ENCODE data around the gene NUBP1.
"Not testable (repeated sequence)": the region's sequence is repeated elsewhere in the genome, so short reads cannot be mapped to it uniquely, and the experiment has no call there.

NUBP1 gene

DNA sequence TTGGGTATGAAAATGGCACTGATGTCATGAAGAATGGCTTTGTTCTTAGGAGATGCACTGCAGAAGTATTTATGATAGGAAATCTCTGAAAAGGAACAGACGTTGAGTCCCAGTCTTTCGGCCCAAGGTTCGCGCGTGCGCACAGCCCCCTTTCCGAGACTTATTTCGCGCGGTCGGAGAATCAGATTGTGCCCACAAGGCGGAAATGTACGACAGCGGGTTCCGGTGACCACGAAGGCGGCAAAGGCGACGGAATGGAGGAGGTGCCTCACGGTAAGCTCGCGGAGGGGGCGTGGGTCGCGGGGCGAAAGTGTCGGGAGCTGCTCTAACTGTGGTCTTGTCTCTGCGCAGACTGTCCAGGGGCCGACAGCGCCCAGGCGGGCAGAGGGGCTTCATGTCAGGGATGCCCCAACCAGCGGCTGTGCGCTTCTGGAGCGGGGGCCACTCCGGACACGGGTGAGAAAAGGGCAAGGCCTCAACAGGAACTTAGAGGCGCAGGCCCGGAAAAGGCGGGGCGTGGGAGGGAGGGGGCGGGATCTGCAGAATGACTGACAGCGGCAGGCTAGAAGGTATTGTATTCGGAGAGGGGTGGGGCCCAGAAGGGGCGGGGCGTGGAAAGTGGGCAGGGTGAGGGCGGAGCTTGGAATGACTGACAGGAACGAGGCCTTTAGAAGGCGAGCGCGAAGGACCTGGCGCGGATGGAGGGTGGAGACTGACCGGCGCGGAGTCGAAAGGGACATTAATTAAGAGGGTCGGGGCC is at the start of gene NUBP1:
NUBP1 (plus strand) TSS at position 233 of the 760 bp plus-strand sequence; CDS start at position 255, 22 bp downstream.
- DNase-seq (ENCODE audit: extremely low read depth in 1 of 2, low read depth in 1 of 2): peak; percentile 98 to 99

DNA sequence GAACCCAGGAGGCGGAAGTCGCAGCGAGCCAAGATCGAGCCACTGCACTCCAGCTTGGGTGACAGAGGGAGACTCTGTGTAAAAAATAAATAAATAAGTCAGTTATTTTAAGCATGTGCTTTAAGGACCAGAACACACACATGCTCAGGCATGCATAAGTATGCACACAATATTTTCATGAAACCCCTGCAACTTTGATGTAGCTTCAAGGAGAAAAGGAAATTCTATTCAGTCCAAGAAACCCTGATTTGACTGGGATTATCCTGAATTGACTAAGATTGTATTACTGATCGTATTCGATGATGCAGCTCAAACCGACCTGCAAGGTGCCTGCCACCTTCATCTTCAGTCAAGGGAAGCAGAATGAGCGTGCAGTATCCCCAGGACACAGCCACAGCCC is 49.8 kb upstream of the NUBP1 start:
- no peak for DNase-seq (ENCODE audit: extremely low read depth in 1 of 2, low read depth in 1 of 2)

DNA sequence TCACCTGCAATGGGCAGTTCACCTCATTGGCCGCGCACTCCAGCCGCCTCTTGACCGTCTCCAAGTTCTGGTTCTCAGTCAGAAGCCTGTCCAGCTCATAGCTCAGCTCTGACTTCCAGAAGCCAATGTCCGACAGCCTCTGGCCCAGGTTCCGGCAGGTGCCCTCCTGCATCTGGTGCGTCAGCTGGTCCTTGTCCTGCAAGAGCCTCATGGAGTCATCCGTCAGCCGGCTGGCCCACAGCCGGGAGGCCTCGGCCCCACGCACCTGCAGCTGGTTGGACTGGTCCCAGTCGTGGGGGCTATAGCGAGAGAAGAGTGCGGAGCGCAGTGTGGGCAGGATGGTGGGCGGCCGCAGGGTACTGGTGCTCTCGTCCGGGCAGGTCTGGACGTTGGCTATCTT is 49.3 kb upstream of the NUBP1 start:
- DNase-seq (ENCODE audit: extremely low read depth in 1 of 2, low read depth in 1 of 2): no peak

GRCh38 chr16:10694830-10695229 is 48.8 kb upstream of the NUBP1 start, which contains the start of gene TEKT5:
Gene TEKT5, minus strand, starts transcription at chr16:10694930. Its CDS starts 57 bp downstream, at chr16:10694873.
- DNase-seq (ENCODE audit: extremely low read depth in 1 of 2, low read depth in 1 of 2): no peak

GRCh38 chr16:10699756-10700155 is 43.9 kb upstream of the NUBP1 start:
- no peak for DNase-seq (ENCODE audit: extremely low read depth in 1 of 2, low read depth in 1 of 2)

GRCh38 chr16:10708969-10709368 is 34.7 kb upstream of the NUBP1 start:
- no peak for DNase-seq (ENCODE audit: extremely low read depth in 1 of 2, low read depth in 1 of 2)

- no peak for DNase-seq (ENCODE audit: extremely low read depth in 1 of 2, low read depth in 1 of 2)
Observed at GRCh38 chr16:10728003-10728887, 15.4 kb upstream of the NUBP1 start.

DNA sequence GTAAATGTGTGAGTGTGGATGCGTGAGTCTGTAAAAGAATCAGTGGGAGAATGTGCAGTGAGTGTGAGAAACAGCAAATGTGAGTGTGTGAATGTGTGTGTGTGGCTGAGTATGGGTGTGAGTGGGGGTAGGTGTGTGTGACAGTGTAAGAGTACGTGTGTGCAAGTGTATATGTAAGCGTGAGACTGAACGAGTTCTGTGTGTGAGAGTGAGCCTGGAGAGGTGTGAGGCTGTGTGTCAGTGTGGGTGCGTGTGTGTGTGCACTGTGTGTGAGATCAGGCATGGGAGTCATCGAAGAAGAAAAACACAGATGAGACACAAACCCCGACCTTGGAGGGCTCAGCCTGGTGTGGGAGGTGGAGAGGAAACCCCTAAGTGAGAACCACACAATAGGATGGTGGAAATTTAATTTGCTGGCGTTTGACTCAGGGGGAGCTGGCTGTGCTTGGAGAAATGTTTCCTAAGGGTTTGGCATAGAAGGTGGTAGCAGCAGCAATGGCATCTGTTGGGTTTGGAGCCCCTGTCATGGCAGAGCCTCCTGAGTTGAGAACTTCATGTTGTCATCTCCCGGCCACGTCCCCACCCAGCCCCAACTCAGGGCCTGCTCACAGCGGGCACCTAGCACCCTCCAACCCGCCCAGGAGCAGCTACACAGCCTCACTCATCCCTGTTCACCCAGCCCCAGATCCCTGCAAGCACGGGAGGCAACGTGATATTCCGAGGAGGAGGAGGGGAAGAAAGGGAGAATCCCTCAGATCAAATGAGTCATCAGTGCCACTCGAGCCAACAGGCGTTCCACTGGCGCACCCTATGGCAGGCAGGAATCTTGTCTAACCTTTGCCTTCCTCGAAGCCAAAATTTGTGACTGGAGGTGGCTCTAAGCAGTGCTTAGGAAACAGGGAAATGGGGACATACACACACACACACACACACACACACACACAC is 14.3 kb upstream of the NUBP1 start:
- no peak for DNase-seq (ENCODE audit: extremely low read depth in 1 of 2, low read depth in 1 of 2)

DNA sequence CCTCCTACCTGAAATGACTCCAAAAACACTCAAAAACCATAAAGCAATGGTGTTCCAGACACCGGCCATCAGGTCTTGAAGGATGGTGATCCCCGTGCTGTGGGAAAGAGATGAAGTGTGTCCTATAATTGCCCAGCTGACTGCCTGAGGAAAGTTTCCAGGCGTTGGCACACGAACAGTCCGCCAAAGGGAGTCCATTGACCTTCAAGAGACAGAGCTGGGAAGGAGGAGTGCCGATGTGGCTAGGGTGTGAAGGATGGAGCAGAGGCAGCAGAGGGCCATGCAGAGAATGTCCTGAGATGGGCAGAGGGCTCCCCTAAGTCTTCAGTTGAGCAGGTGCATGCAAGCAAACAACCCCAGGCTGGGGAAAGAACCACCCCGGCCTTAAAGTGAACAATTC is 11.9 kb upstream of the NUBP1 start:
- DNase-seq (ENCODE audit: extremely low read depth in 1 of 2, low read depth in 1 of 2): no peak

DNA sequence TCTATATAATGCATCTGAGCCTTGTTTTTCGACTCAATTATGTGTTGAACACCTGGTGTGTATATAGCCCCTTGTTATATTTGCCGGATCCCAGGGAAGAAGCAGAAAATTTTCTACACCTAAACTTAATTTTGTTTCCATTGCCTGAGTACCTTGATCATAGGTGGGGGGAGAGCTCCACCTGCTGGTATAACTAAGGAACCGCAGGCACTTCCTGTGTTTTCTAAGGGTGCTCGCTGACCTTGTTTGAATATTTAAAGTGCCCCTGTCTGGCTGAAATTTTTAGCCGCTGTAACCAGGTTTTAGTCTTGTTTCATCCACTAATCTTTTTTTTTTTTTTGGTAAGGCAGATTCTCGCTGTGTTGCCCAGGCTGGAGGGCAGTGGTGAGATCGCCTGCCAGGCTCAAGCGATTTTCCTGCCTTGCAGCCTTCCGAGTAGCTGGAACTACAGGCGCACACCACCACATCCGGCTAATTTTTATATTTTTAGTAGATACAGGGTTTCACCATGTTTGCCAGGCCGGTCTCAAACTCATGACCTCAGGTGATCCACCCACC is 6.5 kb upstream of the NUBP1 start:
- DNase-seq (ENCODE audit: extremely low read depth in 1 of 2, low read depth in 1 of 2): no peak

DNA sequence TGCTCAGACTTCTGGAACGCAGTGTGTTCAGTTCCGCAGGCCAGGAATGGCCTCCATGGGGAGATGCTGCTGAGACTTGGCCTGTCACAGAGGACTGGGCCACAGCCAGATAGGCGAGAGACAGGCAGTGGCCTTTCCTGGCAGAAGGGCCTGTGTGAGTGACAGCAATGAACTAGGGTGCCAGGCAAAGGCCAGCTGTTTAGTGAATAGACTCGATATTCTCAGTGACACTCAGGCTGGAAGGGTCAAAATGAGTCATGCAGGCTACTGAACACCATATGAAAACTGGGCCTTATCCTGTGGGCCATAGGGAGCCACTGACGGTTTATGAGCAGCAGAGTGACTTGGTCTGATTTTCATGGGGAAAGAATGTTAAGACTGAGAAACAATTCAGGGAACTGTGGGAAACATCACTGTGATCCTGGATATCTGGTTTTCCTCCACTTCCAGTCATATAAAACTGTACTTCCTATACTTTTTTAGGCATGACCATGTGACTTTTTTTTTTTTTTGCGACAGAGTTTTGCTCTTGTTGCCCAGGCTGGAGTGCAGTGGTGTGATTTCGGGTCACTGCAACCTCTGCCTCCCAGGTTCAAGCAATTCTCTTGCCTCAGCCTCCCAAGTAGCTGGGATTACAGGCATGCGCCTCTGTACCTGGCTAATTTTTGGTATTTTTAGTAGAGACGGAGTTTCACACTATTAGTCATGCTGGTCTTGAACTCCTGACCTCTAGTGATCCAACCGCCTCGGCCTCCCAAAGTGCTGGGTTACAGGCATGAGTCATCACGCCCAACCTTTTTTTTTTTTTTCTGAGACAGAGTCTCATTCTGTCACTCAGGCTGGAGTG is 5.2 kb upstream of the NUBP1 start:
- DNase-seq (ENCODE audit: extremely low read depth in 1 of 2, low read depth in 1 of 2): peak in 1 of 2 donors; percentile 64

- DNase-seq (ENCODE audit: extremely low read depth in 1 of 2, low read depth in 1 of 2): no peak
Observed at GRCh38 chr16:10740000-10740844, 3.4 kb upstream of the NUBP1 start.

GRCh38 chr16:10740845-10741208 is 2.8 kb upstream of the NUBP1 start:
- DNase-seq (ENCODE audit: extremely low read depth in 1 of 2, low read depth in 1 of 2): no peak

GRCh38 chr16:10741249-10741648 is 2.4 kb upstream of the NUBP1 start:
- not testable (repeated sequence) for DNase-seq (ENCODE audit: extremely low read depth in 1 of 2, low read depth in 1 of 2)

DNA sequence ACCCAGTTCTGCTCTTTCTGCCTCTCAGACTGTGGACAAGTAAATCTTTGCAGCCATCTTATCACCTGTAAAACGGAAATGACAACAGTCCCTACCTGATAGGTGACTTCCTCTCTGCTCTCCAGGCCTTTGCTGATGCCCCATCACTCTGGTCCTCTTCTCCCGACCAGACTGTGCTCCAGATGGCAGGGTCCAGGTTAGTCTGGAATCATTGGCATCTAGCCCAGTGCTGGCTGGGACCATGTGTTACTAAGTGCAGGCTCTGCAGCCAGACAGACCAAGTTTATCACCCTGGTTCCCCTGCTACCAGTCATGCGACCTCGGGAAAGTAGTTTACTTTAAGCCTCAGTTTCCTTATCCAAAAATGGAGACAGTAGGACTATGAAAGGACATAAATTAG is 1.8 kb upstream of the NUBP1 start:
- no peak for DNase-seq (ENCODE audit: extremely low read depth in 1 of 2, low read depth in 1 of 2)

GRCh38 chr16:10743227-10743609 is 424 bp upstream of the NUBP1 start:
- no peak for DNase-seq (ENCODE audit: extremely low read depth in 1 of 2, low read depth in 1 of 2)

- no peak for DNase-seq (ENCODE audit: extremely low read depth in 1 of 2, low read depth in 1 of 2)
Observed at GRCh38 chr16:10744370-10745030, 858 bp downstream of the NUBP1 start.

DNA sequence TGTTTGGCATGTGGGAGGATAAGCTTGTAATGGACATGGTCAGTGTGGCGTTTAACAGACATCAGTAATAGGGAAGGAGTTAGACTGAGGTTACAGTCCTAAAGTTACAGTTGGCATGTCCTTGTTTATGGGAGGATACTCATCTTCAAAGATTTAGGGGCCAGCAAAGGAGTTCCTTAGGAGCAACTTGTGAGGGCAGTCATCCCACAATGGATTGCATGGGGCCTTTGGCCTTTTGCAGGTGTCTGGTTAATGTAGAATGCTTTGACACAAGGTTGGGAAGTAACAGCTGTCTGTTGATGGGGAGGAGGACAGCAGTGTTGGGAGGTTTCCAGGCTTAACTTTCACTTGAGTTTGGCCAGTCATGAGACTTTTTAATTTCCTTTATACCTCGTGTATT is 2.2 kb downstream of the NUBP1 start:
- no peak for DNase-seq (ENCODE audit: extremely low read depth in 1 of 2, low read depth in 1 of 2)

Data from stimulated activated CD8-positive, alpha-beta memory T cell treated with anti-CD3 and anti-CD28 coated beads, Interleukin-7, amount 100 ng/mL, for 48 hours (primary cell).